Liver (tissue), 9 donors: ENCODE measurements around the gene TTC5. TPM values are rescaled to one million over a fixed set of nuclear protein-coding genes. Genes with fewer than 3 reads are reported as not detected.

Experiments used
- DNase-seq: peaks from one replicate; pipeline ENCODE4 v3.0.0-alpha.2; 2017; ENCODE audit warnings: low spot score
- H3K27ac ChIP-seq, 2 donors: one replicate each; pipeline ENCODE4 v1.7.0; 2013; ENCODE audit warnings: inconsistent platforms in 2 of 2, low read length in 2 of 2, control low read depth in 1 of 2, low read depth in 1 of 2, mild to moderate bottlenecking in 1 of 2
- H3K27me3 ChIP-seq, 4 donors: one replicate each; pipeline versions ENCODE4 v1.6.1 to v1.7.0; 2013; ENCODE audit warnings: low read length in 3 of 4, inconsistent platforms in 1 of 4, mild to moderate bottlenecking in 1 of 4, moderate library complexity in 1 of 4; ENCODE audit not compliant: control insufficient read depth in 4 of 4, insufficient read depth in 4 of 4
- H3K36me3 ChIP-seq, 4 donors: one replicate each; pipeline versions ENCODE4 v1.6.1 to v1.7.0; 2013; ENCODE audit warnings: low read length in 3 of 4, mild to moderate bottlenecking in 3 of 4, low read depth in 1 of 4, moderate library complexity in 1 of 4; ENCODE audit not compliant: control insufficient read depth in 4 of 4, insufficient read depth in 3 of 4
- H3K4me1 ChIP-seq, 4 donors: one replicate each; pipeline versions ENCODE4 v1.6.1 to v1.7.0; 2013; ENCODE audit warnings: low read length in 3 of 4, mild to moderate bottlenecking in 3 of 4, moderate library complexity in 1 of 4; ENCODE audit not compliant: control insufficient read depth in 4 of 4, insufficient read depth in 4 of 4
- H3K4me3 ChIP-seq, 3 donors: one replicate each; pipeline versions ENCODE4 v1.6.1 to v1.7.0; 2013; ENCODE audit warnings: low read length in 3 of 3, control low read depth in 1 of 3, low read depth in 1 of 3, mild to moderate bottlenecking in 1 of 3
- H3K9ac ChIP-seq, 2 donors: one replicate each; pipeline ENCODE4 v1.7.0; 2013; ENCODE audit warnings: low read length in 2 of 2, mild to moderate bottlenecking in 2 of 2, moderate library complexity in 2 of 2, control low read depth in 1 of 2, low read depth in 1 of 2
- H3K9me3 ChIP-seq, 4 donors: one replicate each; pipeline versions ENCODE4 v1.6.1 to v1.7.0; 2013; ENCODE audit warnings: low read length in 3 of 4; ENCODE audit not compliant: control insufficient read depth in 4 of 4
- FOXA1 ChIP-seq: IDR thresholded peaks from 2 replicates; pipeline ENCODE4 v1.6.1; 2016; ENCODE audit warnings: antibody characterized with exemption
- FOXA2 ChIP-seq: IDR thresholded peaks from 2 replicates; pipeline ENCODE4 v1.6.1; 2016; ENCODE audit warnings: antibody characterized with exemption
- GABPA ChIP-seq, 2 donors: IDR thresholded peaks in 1 of 2; conservative IDR thresholded peaks in 1 of 2; 2 replicates each; pipeline ENCODE4 v1.6.1; 2016; ENCODE audit warnings: antibody characterized with exemption in 2 of 2, mild to moderate bottlenecking in 1 of 2, moderate library complexity in 1 of 2
- HNF4A ChIP-seq, 2 donors: conservative IDR thresholded peaks; 2 replicates each; pipeline ENCODE4 v1.6.1; 2016; ENCODE audit warnings: antibody characterized with exemption in 2 of 2, mild to moderate bottlenecking in 2 of 2
- NR2F2 ChIP-seq: IDR thresholded peaks from 2 replicates; pipeline ENCODE4 v1.6.1; 2016; ENCODE audit warnings: antibody characterized with exemption
- RAD21 ChIP-seq, 2 donors: IDR thresholded peaks; 2 replicates each; pipeline ENCODE4 v1.6.1; 2016; ENCODE audit warnings: antibody characterized with exemption in 2 of 2, mild to moderate bottlenecking in 2 of 2
- RXRA ChIP-seq, 2 donors: IDR thresholded peaks; 2 replicates each; pipeline ENCODE4 v1.6.1; 2017 to 2018; ENCODE audit warnings: antibody characterized with exemption in 2 of 2, mild to moderate bottlenecking in 1 of 2
- SP1 ChIP-seq: IDR thresholded peaks from 2 replicates; pipeline ENCODE4 v1.6.1; 2018; ENCODE audit warnings: antibody characterized with exemption, mild to moderate bottlenecking
- YY1 ChIP-seq: IDR thresholded peaks from 2 replicates; pipeline ENCODE4 v1.6.1; 2016; ENCODE audit warnings: antibody characterized with exemption, mild to moderate bottlenecking
- WGBS: extraction: QIAGEN DNeasy Blood & Tissue Kit; methylation state at CpG from one replicate; pipeline ENCODE4 v1.1.7; 2013; 5-methylcytosine and 5-hydroxymethylcytosine counted together
- polyA plus RNA-seq, 2 donors: library from polyadenylated mRNA; stranded (reverse) in 1 of 2; unstranded in 1 of 2; fragments of 200-250 nt in 1 of 2; fragments of >200 nt in 1 of 2; fragmentation: Nextera tagmentation in 1 of 2; extraction: Ambion mirVana in 1 of 2; gene quantifications; one replicate each; pipeline versions ENCODE4 v1.2.1 to v1.2.3, GENCODE V29; 2013 to 2015
- total RNA-seq, 2 donors: library from RNA; depleted of rRNA; stranded (reverse); fragments of >200 nt; gene quantifications; one replicate each; pipeline ENCODE4 v1.2.3, GENCODE V29; 2014
- TF ChIP-seq, protein P1 (sequence below): IDR thresholded peaks from 2 replicates; pipeline ENCODE4 v1.6.1; 2016; ENCODE audit warnings: antibody characterized with exemption
- TF ChIP-seq, protein P2 (sequence below): IDR thresholded peaks from 2 replicates; pipeline ENCODE4 v1.6.1; 2016; ENCODE audit warnings: antibody characterized with exemption
- TF ChIP-seq, protein P3 (sequence below): fragments of 150-350 bp; IDR thresholded peaks from 2 replicates; pipeline ENCODE4 v1.5.1; 2017; ENCODE audit warnings: improper control_type of control experiment, low read depth, low read length; ENCODE audit not compliant: missing input control
- TF ChIP-seq, protein P4 (sequence below): IDR thresholded peaks from 2 replicates; pipeline ENCODE4 v1.6.1; 2016; ENCODE audit warnings: antibody characterized with exemption, mild to moderate bottlenecking
- TF ChIP-seq, protein P5 (sequence below): IDR thresholded peaks from 2 replicates; pipeline ENCODE4 v1.6.1; 2016; ENCODE audit warnings: antibody characterized with exemption
- donor health status: healthy.
- donor health status: healthy.
- donor health status: healthy.
- donor health status: healthy.
- donor health status: healthy.

Gene TTC5, protein sequence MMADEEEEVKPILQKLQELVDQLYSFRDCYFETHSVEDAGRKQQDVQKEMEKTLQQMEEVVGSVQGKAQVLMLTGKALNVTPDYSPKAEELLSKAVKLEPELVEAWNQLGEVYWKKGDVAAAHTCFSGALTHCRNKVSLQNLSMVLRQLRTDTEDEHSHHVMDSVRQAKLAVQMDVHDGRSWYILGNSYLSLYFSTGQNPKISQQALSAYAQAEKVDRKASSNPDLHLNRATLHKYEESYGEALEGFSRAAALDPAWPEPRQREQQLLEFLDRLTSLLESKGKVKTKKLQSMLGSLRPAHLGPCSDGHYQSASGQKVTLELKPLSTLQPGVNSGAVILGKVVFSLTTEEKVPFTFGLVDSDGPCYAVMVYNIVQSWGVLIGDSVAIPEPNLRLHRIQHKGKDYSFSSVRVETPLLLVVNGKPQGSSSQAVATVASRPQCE
- total RNA-seq, result 1 to 10 TPM; 5.2 to 8.3 TPM
- polyA plus RNA-seq, result 1 to 10 TPM; 2.5 to 3.3 TPM

DNA sequence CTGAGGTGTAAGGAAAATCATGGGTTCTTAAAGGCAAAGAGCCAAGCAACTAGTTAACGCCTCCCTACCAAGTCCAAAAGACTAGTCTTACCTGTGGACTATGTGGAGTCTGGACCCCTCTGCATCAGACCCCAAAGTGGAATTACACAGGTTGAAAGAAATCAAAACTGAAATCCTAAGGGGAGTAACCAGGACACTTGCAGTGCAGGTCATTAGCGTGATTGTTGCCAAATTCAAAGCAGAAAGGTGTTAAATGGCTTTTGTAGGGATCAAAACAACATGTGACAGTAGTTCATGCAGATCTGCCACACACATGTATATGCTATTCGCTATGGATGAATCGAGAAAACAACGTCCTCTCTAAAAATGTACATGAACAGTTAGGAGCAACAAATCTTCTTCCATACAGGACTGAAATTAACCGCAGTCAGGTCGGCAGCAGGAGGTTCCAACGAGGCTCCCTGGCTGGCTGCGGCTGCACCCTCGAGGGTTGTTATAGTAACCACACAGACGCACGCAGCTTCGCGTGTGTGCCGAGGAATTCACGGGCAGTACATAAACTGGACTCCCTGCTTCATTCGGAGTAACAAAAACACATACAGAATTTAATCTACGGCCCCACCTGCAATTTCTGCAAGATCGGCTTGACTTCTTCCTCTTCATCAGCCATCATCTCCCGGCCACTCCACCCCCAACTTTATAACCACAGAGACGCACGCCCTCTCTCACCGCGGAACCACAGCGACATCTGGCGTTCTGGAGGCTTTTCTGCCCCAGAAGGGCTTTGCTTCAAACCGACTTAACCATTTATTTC is at the start of gene TTC5:
Gene TTC5, minus strand, starts transcription at position 687 of the 814 bp plus-strand sequence. Its CDS starts 14 bp downstream, at position 673.
- TF ChIP-seq RXRA (IDR thresholded peaks at IDR 0.05) (peak; percentile 35 to 39), FOXA1 (peak; percentile 21), YY1 (peak; percentile 92), NR2F2 (no peak), RAD21 (IDR thresholded peaks at IDR 0.05) (peak; percentile 70 to 76), SP1 (peak; percentile 45), FOXA2 (no peak), GABPA (IDR thresholded peaks at IDR 0.05 in 1 of 2, conservative IDR thresholded peaks at IDR 0.05 in 1 of 2) (peak in 1 of 2 donors; percentile 56), HNF4A (conservative IDR thresholded peaks at IDR 0.05) (peak in 1 of 2 donors; percentile 6)
- TF ChIP-seq, protein P1, sequence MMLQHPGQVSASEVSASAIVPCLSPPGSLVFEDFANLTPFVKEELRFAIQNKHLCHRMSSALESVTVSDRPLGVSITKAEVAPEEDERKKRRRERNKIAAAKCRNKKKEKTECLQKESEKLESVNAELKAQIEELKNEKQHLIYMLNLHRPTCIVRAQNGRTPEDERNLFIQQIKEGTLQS, result no peak
- TF ChIP-seq, protein P2, sequence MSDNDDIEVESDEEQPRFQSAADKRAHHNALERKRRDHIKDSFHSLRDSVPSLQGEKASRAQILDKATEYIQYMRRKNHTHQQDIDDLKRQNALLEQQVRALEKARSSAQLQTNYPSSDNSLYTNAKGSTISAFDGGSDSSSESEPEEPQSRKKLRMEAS, result peak; percentile 79
- TF ChIP-seq, protein P3, sequence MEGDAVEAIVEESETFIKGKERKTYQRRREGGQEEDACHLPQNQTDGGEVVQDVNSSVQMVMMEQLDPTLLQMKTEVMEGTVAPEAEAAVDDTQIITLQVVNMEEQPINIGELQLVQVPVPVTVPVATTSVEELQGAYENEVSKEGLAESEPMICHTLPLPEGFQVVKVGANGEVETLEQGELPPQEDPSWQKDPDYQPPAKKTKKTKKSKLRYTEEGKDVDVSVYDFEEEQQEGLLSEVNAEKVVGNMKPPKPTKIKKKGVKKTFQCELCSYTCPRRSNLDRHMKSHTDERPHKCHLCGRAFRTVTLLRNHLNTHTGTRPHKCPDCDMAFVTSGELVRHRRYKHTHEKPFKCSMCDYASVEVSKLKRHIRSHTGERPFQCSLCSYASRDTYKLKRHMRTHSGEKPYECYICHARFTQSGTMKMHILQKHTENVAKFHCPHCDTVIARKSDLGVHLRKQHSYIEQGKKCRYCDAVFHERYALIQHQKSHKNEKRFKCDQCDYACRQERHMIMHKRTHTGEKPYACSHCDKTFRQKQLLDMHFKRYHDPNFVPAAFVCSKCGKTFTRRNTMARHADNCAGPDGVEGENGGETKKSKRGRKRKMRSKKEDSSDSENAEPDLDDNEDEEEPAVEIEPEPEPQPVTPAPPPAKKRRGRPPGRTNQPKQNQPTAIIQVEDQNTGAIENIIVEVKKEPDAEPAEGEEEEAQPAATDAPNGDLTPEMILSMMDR, result peak; percentile 92
- TF ChIP-seq, protein P4, sequence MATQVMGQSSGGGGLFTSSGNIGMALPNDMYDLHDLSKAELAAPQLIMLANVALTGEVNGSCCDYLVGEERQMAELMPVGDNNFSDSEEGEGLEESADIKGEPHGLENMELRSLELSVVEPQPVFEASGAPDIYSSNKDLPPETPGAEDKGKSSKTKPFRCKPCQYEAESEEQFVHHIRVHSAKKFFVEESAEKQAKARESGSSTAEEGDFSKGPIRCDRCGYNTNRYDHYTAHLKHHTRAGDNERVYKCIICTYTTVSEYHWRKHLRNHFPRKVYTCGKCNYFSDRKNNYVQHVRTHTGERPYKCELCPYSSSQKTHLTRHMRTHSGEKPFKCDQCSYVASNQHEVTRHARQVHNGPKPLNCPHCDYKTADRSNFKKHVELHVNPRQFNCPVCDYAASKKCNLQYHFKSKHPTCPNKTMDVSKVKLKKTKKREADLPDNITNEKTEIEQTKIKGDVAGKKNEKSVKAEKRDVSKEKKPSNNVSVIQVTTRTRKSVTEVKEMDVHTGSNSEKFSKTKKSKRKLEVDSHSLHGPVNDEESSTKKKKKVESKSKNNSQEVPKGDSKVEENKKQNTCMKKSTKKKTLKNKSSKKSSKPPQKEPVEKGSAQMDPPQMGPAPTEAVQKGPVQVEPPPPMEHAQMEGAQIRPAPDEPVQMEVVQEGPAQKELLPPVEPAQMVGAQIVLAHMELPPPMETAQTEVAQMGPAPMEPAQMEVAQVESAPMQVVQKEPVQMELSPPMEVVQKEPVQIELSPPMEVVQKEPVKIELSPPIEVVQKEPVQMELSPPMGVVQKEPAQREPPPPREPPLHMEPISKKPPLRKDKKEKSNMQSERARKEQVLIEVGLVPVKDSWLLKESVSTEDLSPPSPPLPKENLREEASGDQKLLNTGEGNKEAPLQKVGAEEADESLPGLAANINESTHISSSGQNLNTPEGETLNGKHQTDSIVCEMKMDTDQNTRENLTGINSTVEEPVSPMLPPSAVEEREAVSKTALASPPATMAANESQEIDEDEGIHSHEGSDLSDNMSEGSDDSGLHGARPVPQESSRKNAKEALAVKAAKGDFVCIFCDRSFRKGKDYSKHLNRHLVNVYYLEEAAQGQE, result peak; percentile 51
- TF ChIP-seq, protein P5, sequence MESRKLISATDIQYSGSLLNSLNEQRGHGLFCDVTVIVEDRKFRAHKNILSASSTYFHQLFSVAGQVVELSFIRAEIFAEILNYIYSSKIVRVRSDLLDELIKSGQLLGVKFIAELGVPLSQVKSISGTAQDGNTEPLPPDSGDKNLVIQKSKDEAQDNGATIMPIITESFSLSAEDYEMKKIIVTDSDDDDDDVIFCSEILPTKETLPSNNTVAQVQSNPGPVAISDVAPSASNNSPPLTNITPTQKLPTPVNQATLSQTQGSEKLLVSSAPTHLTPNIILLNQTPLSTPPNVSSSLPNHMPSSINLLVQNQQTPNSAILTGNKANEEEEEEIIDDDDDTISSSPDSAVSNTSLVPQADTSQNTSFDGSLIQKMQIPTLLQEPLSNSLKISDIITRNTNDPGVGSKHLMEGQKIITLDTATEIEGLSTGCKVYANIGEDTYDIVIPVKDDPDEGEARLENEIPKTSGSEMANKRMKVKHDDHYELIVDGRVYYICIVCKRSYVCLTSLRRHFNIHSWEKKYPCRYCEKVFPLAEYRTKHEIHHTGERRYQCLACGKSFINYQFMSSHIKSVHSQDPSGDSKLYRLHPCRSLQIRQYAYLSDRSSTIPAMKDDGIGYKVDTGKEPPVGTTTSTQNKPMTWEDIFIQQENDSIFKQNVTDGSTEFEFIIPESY, result peak; percentile 27
- Histone ChIP-seq H3K9ac (peak within 1 kb of the TSS; percentile 44 to 93), H3K27ac (peak within 1 kb of the TSS in 1 of 2 donors; percentile 16), H3K27me3 (no peaks in the 10 kb centered on the region), H3K4me1 (peaks cover 1 to 14% (median 12%) of the 10 kb centered on the region in 4 donors), H3K9me3 (no peaks in the 10 kb centered on the region), H3K36me3 (peaks cover 0 to 12% (median 4%) of the 10 kb centered on the region in 4 donors), H3K4me3 (peak within 1 kb of the TSS; percentile 64 to 100 (median 95))
- peak; percentile 94 for DNase-seq
- WGBS, result under 1% methylated on average over 27 of the region's 27 CpGs
